NT2/D1 (cell line): ENCODE results near the gene KISS1R.

Experiments
- DNase-seq: peaks from one replicate; pipeline ENCODE4 v3.0.0-alpha.2; 2011; ENCODE audit warnings: low read depth, low spot score
- H3K27me3 ChIP-seq: 2 replicates; pipeline ENCODE4 v1.6.0; 2011; ENCODE audit warnings: mild to moderate bottlenecking; ENCODE audit not compliant: insufficient read length, insufficient read depth
- H3K36me3 ChIP-seq: 2 replicates; pipeline ENCODE4 v1.6.1; 2011; ENCODE audit warnings: mild to moderate bottlenecking, low read length, mixed read lengths; ENCODE audit not compliant: insufficient read depth, insufficient read length
- H3K4me1 ChIP-seq: 2 replicates; pipeline ENCODE4 v1.5.1; 2011; ENCODE audit not compliant: insufficient read depth, insufficient read length
- H3K4me3 ChIP-seq: 2 replicates; pipeline ENCODE4 v1.5.1; 2011; ENCODE audit warnings: low read depth; ENCODE audit not compliant: insufficient read length
- H3K9ac ChIP-seq: 2 replicates; pipeline ENCODE4 v1.6.0; 2011; ENCODE audit warnings: low read depth; ENCODE audit not compliant: insufficient read length
- H3K9me3 ChIP-seq: 2 replicates; pipeline ENCODE4 v1.5.1; 2011; ENCODE audit warnings: mild to moderate bottlenecking, low read length; ENCODE audit not compliant: insufficient read depth
- SUZ12 ChIP-seq: IDR thresholded peaks from 2 replicates; pipeline ENCODE4 v1.6.1; 2011; ENCODE audit not compliant: insufficient read length, insufficient read depth; ENCODE audit errors: extremely low read depth
- YY1 ChIP-seq: IDR thresholded peaks from 2 replicates; pipeline ENCODE4 v1.6.1; 2011; ENCODE audit not compliant: insufficient read length, insufficient read depth
- ZNF274 ChIP-seq: IDR thresholded peaks from 2 replicates; pipeline ENCODE4 v1.6.1; 2011; ENCODE audit warnings: mild to moderate bottlenecking, low read depth, low read length

Gene KISS1R

GRCh38 chr19:902093-902370 is 15.1 kb upstream of the KISS1R start:
- Histone ChIP-seq H3K4me1 (peaks cover 11% of the 10 kb centered on the region), H3K4me3 (no peak overlapping the region), H3K9ac (no peak overlapping the region), H3K9me3 (no peaks in the 10 kb centered on the region), H3K36me3 (peaks cover 46% of the 10 kb centered on the region), H3K27me3 (no peaks in the 10 kb centered on the region)
- no peak for TF ChIP-seq YY1
- TF ChIP-seq ZNF274, result no peak
- no peak for TF ChIP-seq SUZ12
- DNase-seq, result no peak

DNA sequence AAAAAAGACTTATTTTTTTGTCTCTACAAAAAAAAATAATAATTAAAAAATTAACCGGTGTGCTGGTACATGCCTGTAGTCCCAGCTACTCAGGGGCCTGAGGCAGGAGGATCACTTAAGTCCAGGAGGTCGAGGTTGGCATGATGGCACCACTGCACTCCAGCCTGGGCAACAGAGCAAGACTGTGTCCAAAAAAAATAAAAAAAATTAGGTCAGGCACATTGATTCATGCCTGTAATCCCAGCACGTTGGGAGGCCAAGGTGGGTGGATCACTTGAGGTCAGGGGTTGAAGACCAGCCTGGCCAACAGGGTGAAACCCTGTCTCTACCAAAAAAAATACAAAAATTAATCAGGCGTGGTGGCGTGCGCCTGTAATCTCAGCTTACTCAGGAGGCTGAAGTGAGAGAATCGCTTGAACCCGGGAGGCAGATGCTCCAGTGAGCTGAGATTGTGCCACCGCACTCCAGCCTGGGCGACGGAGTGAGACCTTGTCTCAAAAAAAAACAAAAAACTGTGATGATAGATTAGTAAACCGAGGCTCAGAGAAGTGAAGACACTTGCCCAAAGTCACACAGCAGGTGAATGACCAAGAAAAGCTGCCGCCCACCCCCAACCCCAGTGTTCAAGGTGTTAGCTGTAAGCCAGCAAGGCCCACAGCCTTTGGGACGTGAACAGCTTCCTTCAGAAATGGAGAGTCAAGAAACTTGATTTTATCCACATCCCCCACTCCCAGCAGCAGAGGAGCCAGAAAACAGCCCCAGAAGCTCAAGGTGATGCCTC is 14.5 kb upstream of the KISS1R start:
- no peak for DNase-seq
- H3K4me3 ChIP-seq, result no peak overlapping the region
- no peaks in the 10 kb centered on the region for H3K27me3 ChIP-seq
- peaks cover 40% of the 10 kb centered on the region for H3K36me3 ChIP-seq
- no peak overlapping the region for H3K9ac ChIP-seq
- no peak for TF ChIP-seq ZNF274
- TF ChIP-seq SUZ12, result no peak
- no peak for TF ChIP-seq YY1
- H3K9me3 ChIP-seq, result no peaks in the 10 kb centered on the region
- H3K4me1 ChIP-seq, result peaks cover 13% of the 10 kb centered on the region

DNA sequence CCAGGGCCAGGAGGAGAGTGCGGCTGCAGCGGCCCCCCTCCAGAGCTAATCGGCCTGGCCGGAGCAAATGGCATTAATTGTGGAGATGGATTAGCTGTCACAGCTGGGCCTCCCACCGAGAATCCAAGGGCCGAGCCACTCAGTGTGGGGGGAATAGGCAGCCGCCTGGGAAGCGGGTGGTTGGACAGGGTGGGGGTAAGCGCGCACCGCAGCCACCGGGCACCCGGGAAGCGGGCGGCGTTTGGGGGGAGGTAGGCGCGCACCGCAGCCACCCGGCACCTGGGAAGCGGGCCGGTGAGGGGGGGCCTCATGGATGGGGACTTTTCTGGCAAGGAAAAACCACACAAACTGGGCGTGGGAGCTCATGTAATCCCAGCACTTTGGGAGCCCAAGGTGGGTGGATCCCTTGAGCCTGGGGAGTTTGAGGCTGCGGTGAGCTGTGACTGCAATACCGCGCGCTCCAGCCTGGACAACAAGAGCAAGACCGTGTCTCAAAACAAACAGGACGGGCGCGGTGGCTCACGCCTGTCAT is 13.8 kb upstream of the KISS1R start:
- DNase-seq, result no peak
- Histone ChIP-seq H3K9ac (no peak overlapping the region), H3K4me1 (peaks cover 13% of the 10 kb centered on the region), H3K4me3 (no peak overlapping the region), H3K36me3 (peaks cover 38% of the 10 kb centered on the region), H3K9me3 (no peaks in the 10 kb centered on the region), H3K27me3 (no peaks in the 10 kb centered on the region)
- TF ChIP-seq SUZ12, result no peak
- TF ChIP-seq ZNF274, result no peak
- no peak for TF ChIP-seq YY1

- DNase-seq, result no peak
- no peak for TF ChIP-seq YY1
- TF ChIP-seq SUZ12, result no peak
- no peak for TF ChIP-seq ZNF274
- Histone ChIP-seq H3K27me3 (no peaks in the 10 kb centered on the region), H3K9me3 (no peaks in the 10 kb centered on the region), H3K4me1 (peaks cover 15% of the 10 kb centered on the region), H3K4me3 (no peak overlapping the region), H3K9ac (no peak overlapping the region), H3K36me3 (peaks cover 28% of the 10 kb centered on the region)
Observed at GRCh38 chr19:904545-904944, 12.6 kb upstream of the KISS1R start.

DNA sequence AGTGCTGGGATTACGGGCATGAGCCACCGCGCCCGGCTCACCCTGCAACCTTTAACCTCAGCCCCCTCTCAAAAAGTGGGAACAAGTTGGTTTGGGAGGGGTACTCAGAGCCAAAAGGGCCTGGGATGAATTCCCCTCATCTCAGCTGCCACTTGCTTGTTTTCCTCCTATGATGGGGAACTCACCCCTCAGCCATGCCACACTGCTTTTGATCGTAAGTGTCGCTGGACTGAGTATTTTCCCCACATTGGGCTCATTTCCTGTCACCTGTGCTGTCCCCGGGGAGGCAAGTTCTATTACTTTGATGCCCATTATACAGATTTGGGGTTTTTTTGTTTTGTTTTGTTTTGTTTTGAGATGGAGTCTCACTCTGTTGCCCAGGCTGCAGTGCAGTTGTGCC is 10.7 kb upstream of the KISS1R start:
- peaks cover 15% of the 10 kb centered on the region for H3K36me3 ChIP-seq
- no peak for DNase-seq
- H3K27me3 ChIP-seq, result no peaks in the 10 kb centered on the region
- no peak overlapping the region for H3K9ac ChIP-seq
- no peak overlapping the region for H3K4me3 ChIP-seq
- H3K4me1 ChIP-seq, result peaks cover 7% of the 10 kb centered on the region
- TF ChIP-seq ZNF274 (no peak), SUZ12 (no peak), YY1 (no peak)
- no peaks in the 10 kb centered on the region for H3K9me3 ChIP-seq

DNA sequence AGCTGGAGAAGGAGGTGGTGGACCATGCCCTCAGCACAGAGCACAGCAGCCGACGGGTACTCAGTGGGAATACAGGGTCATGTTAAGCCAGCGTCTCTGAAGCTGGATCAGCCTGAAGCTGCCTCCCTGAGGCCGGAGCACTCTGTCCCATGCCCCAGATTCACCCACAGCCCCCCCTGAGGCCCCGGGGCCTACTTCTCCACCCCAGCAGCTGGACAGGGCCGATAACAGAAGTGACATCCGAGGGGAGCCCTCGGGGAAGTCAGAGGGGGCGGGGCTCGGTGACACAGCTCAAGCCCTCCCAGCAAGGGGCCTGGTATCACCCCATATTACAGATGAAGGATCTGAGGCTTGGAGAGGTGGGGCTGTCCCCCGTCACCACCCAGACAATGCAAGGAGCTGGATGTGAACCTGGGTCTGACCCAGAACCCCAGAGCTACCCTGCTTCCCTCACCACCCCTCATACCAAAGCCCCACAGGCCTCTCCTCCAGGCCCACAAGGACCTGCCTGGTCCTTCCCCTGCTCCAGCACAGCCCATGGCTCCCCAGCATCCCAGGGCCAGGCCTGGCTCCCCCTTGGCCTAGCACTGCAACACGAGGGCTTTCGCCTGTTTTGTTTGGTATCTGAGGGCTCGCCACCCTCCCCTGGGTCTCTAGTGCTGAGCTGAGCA is 9.8 kb upstream of the KISS1R start:
- TF ChIP-seq ZNF274 (no peak), SUZ12 (no peak), YY1 (no peak)

More for the DNA sequence above, 9.8 kb upstream of the KISS1R start:
- no peaks in the 10 kb centered on the region for H3K9me3 ChIP-seq
- no peak overlapping the region for H3K4me3 ChIP-seq
- H3K9ac ChIP-seq, result peak overlapping the region; percentile 44
- peaks cover 7% of the 10 kb centered on the region for H3K36me3 ChIP-seq
- no peaks in the 10 kb centered on the region for H3K27me3 ChIP-seq
- DNase-seq, result no peak
- H3K4me1 ChIP-seq, result peaks cover 7% of the 10 kb centered on the region
